ENCODE data around the gene LBX2.

- TF ChIP-seq CTCF (IDR thresholded peaks at IDR 0.05 in 4 of 5, conservative IDR thresholded peaks at IDR 0.05 in 1 of 5) (no peak), POLR2A (IDR thresholded peaks at IDR 0.05) (no peak)
These were observed 43.6 kb upstream of the LBX2 start for GRCh38 chr2:74542978-74543377.
